HCT116 (cell line): ENCODE data around the gene DACT3. TPM values are rescaled to one million over a fixed set of nuclear protein-coding genes. Genes with fewer than 3 reads are reported as not detected.
A peak's percentile ranks its signal among the peaks of the same experiment; 100 is the strongest.

Experiments used
- ATAC-seq: fragments of 200-7000 bp; cut with Tn5 transposase; 2 replicates; pipeline ENCODE4 v1.9.1; 2020; ENCODE audit warnings: mild to moderate bottlenecking, moderate library complexity
- BruUV-seq: library from RNA; stranded (reverse); fragments of 400-500 nt; replicated peaks from 2 replicates; lab custom pipeline; 2021; lab: Mats Ljungman, UMichigan
- CTCF ChIA-PET: fragments of 300-600 bp; sonication (Branson Sonifier 250); formaldehyde crosslinking; loops from one replicate; lab custom pipeline; 2021; ENCODE audit warnings: antibody characterized with exemption; lab: Charles Lee
- POLR2A ChIA-PET: fragments of 300-600, 350-600 bp; sonication (Branson Sonifier 250); formaldehyde crosslinking; loops from one replicate; lab custom pipeline; 2021; ENCODE audit warnings: antibody characterized with exemption; lab: Charles Lee
- RAD21 ChIA-PET, 2 experiments: fragments of 300-600 bp; sonication (Branson Sonifier 250); formaldehyde crosslinking; loops; one replicate each; lab custom pipeline; 2023; ENCODE audit warnings: low total read pairs in 2 of 2; ENCODE audit not compliant: uncharacterized antibody in 2 of 2, unreplicated experiment in 2 of 2, low non-redundant PET in 1 of 2; lab: Charles Lee
- DNase-seq: peaks from one replicate; pipeline ENCODE4 v3.0.0-alpha.2; 2010; ENCODE audit warnings: low read depth, low spot score
- H2AFZ ChIP-seq: fragments of 200-600 bp; shearing (Covaris generic), sonication (generic); 2 replicates; pipeline ENCODE4 v1.6.1; 2017; ENCODE audit warnings: low read depth, mixed run types, mixed read lengths, antibody characterized with exemption, low read length; ENCODE audit not compliant: poor library complexity, severe bottlenecking
- H3K27ac ChIP-seq: 2 replicates; pipeline ENCODE4 v1.5.1; 2012; ENCODE audit warnings: low read depth, low read length
- H3K27me3 ChIP-seq: fragments of 200-600 bp; sonication (generic); 2 replicates; pipeline ENCODE4 v1.6.1; 2016; ENCODE audit warnings: mixed run types, low read length, mixed read lengths; ENCODE audit not compliant: insufficient read depth
- H3K36me3 ChIP-seq, 2 experiments: fragments of 200-500 bp in 1 of 2; fragments of 200-600 bp in 1 of 2; sonication (Bioruptor generic) in 1 of 2; sonication (generic) in 1 of 2; 2 replicates each; pipeline versions ENCODE4 v1.5.1 to v1.6.1; 2014 to 2016; ENCODE audit warnings: low read length in 2 of 2, inconsistent platforms in 1 of 2, mixed read lengths in 1 of 2, mixed run types in 1 of 2; ENCODE audit not compliant: insufficient read depth in 2 of 2, control insufficient read depth in 1 of 2
- H3K4me1 ChIP-seq, 2 experiments: fragments of 200-600 bp in 1 of 2; sonication (generic) in 1 of 2; 2 replicates each; pipeline versions ENCODE4 v1.5.1 to v1.6.1; 2012 to 2017; ENCODE audit warnings: low read length in 2 of 2, inconsistent platforms in 1 of 2, mild to moderate bottlenecking in 1 of 2, mixed read lengths in 1 of 2, mixed run types in 1 of 2, moderate library complexity in 1 of 2; ENCODE audit not compliant: insufficient read depth in 2 of 2, control insufficient read depth in 1 of 2
- H3K4me2 ChIP-seq: fragments of 200-600 bp; sonication (generic); 2 replicates; pipeline ENCODE4 v1.6.1; 2017; ENCODE audit warnings: mixed run types, low read length, mixed read lengths
- H3K4me3 ChIP-seq, 2 experiments: fragments of 200-600 bp in 1 of 2; sonication (generic) in 1 of 2; replicated peaks in 1 of 2; 2 replicates each; pipeline ENCODE4 v1.5.1; 2011 to 2016; ENCODE audit warnings: low read length in 2 of 2, control low read depth in 1 of 2, low read depth in 1 of 2, mild to moderate bottlenecking in 1 of 2, mixed read lengths in 1 of 2, mixed run types in 1 of 2
- H3K79me2 ChIP-seq: fragments of 200-600 bp; sonication (generic); 2 replicates; pipeline ENCODE4 v1.6.1; 2017; ENCODE audit warnings: mild to moderate bottlenecking, mixed run types, low read length, moderate library complexity, mixed read lengths; ENCODE audit not compliant: insufficient read depth
- H3K9ac ChIP-seq: fragments of 200-600 bp; sonication (generic); 2 replicates; pipeline ENCODE4 v1.6.1; 2016; ENCODE audit warnings: low read length, mixed read lengths
- H3K9me2 ChIP-seq: fragments of 200-600 bp; sonication (generic), shearing (Covaris generic); 2 replicates; pipeline ENCODE4 v1.6.1; 2017; ENCODE audit warnings: mixed run types, mild to moderate bottlenecking, moderate library complexity; ENCODE audit not compliant: insufficient read depth
- H3K9me3 ChIP-seq, 2 experiments: fragments of 200-500 bp in 1 of 2; fragments of 200-600 bp in 1 of 2; sonication (Bioruptor generic) in 1 of 2; sonication (generic) in 1 of 2; 2 replicates each; pipeline ENCODE4 v1.6.1; 2014 to 2017; ENCODE audit warnings: low read length in 2 of 2, mixed read lengths in 2 of 2, inconsistent platforms in 1 of 2, low read depth in 1 of 2, mild to moderate bottlenecking in 1 of 2, mixed run types in 1 of 2, moderate library complexity in 1 of 2; ENCODE audit not compliant: control insufficient read depth in 1 of 2, insufficient read depth in 1 of 2
- H4K20me1 ChIP-seq: fragments of 200-600 bp; sonication (generic), shearing (Covaris generic); 2 replicates; pipeline ENCODE4 v1.6.1; 2017; ENCODE audit warnings: mixed run types, mild to moderate bottlenecking, moderate library complexity; ENCODE audit not compliant: insufficient read depth
- CBX3 ChIP-seq: IDR thresholded peaks from 2 replicates; pipeline ENCODE4 v1.6.1; 2012; ENCODE audit warnings: low read depth
- CEBPB ChIP-seq: IDR thresholded peaks from 2 replicates; pipeline ENCODE4 v1.6.1; 2012; ENCODE audit warnings: low read depth
- EGR1 ChIP-seq: IDR thresholded peaks from 2 replicates; pipeline ENCODE4 v1.6.1; 2012; ENCODE audit warnings: low read depth
- ELF1 ChIP-seq: IDR thresholded peaks from 2 replicates; pipeline ENCODE4 v1.6.1; 2012; ENCODE audit warnings: low read depth, borderline replicate concordance
- EZH2 ChIP-seq: fragments of 200-600 bp; sonication (generic); IDR thresholded peaks from 2 replicates; pipeline ENCODE4 v1.6.1; 2017; ENCODE audit warnings: antibody characterized with exemption, mixed run types
- JUND ChIP-seq: IDR thresholded peaks from 2 replicates; pipeline ENCODE4 v1.6.1; 2012
- RAD21 ChIP-seq: IDR thresholded peaks from 2 replicates; pipeline ENCODE4 v1.6.1; 2012; ENCODE audit warnings: low read depth, mild to moderate bottlenecking
- SIN3A ChIP-seq: IDR thresholded peaks from 2 replicates; pipeline ENCODE4 v1.6.1; 2012; ENCODE audit warnings: low read depth
- SP1 ChIP-seq: IDR thresholded peaks from 2 replicates; pipeline ENCODE4 v1.6.1; 2012; ENCODE audit warnings: low read depth
- SRF ChIP-seq: IDR thresholded peaks from 2 replicates; pipeline ENCODE4 v1.6.1; 2012; ENCODE audit warnings: low read depth
- TCF7L2 ChIP-seq: IDR thresholded peaks from 2 replicates; pipeline ENCODE4 v1.7.0; 2011; ENCODE audit warnings: borderline replicate concordance, inconsistent platforms; ENCODE audit not compliant: insufficient read depth, insufficient read length; ENCODE audit errors: extremely low read depth
- ZFX ChIP-seq: fragments of 450-650 bp; IDR thresholded peaks from 2 replicates; pipeline ENCODE4 v1.6.1; 2017
- ZNF274 ChIP-seq: fragments of 200-500 bp; sonication (Bioruptor generic); IDR thresholded peaks from 2 replicates; pipeline ENCODE4 v1.6.1; 2014; ENCODE audit warnings: mild to moderate bottlenecking, low read depth, low read length, inconsistent platforms
- intact Hi-C: fragments of 100-400 bp; cut with micrococcal nuclease; formaldehyde crosslinking; loops from 2 replicates; pipeline ENCODE4 v1.10.0; 2022
- total RNA-seq: library from RNA; stranded (reverse); gene quantifications from one replicate; pipeline ENCODE4 v1.2.1, GENCODE V29; 2021; ENCODE audit not compliant: unreplicated experiment
- TF ChIP-seq, protein P1 (sequence below): IDR thresholded peaks from 2 replicates; pipeline ENCODE4 v1.6.1; 2012; ENCODE audit warnings: low read depth
- TF ChIP-seq, protein P2 (sequence below): IDR thresholded peaks from 2 replicates; pipeline ENCODE4 v1.6.1; 2012
- TF ChIP-seq, protein P3 (sequence below): IDR thresholded peaks from 2 replicates; pipeline ENCODE4 v1.6.1; 2012

Gene DACT3
- total RNA-seq, 1 experiment from 2014 or later: 2.0 TPM

DNA sequence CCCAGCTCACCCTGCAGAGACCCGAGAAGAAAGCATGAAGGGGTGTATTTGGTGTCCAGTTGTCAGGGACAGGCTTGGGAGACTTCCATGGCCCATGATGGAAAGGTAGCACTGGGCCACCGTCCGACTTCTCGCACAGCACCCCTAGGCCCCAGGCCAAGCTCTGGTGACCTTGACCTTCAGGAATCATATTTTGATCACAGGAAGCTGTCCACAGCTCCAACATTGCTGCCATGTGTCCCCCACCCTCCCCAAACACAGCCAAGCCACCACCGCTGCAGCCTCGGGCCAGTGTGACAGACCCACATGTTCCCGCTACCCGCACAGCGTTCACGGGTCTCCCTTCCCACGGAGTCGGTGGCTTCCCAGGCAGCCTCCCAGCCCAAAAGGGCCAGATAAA is 35.3 kb downstream of the DACT3 start:
- CTCF ChIA-PET: no interaction called here
- TF ChIP-seq, protein P1, sequence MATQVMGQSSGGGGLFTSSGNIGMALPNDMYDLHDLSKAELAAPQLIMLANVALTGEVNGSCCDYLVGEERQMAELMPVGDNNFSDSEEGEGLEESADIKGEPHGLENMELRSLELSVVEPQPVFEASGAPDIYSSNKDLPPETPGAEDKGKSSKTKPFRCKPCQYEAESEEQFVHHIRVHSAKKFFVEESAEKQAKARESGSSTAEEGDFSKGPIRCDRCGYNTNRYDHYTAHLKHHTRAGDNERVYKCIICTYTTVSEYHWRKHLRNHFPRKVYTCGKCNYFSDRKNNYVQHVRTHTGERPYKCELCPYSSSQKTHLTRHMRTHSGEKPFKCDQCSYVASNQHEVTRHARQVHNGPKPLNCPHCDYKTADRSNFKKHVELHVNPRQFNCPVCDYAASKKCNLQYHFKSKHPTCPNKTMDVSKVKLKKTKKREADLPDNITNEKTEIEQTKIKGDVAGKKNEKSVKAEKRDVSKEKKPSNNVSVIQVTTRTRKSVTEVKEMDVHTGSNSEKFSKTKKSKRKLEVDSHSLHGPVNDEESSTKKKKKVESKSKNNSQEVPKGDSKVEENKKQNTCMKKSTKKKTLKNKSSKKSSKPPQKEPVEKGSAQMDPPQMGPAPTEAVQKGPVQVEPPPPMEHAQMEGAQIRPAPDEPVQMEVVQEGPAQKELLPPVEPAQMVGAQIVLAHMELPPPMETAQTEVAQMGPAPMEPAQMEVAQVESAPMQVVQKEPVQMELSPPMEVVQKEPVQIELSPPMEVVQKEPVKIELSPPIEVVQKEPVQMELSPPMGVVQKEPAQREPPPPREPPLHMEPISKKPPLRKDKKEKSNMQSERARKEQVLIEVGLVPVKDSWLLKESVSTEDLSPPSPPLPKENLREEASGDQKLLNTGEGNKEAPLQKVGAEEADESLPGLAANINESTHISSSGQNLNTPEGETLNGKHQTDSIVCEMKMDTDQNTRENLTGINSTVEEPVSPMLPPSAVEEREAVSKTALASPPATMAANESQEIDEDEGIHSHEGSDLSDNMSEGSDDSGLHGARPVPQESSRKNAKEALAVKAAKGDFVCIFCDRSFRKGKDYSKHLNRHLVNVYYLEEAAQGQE: no peak
- TF ChIP-seq EGR1 (no peak), SRF (no peak), CBX3 (no peak), CEBPB (no peak), SIN3A (no peak), ZNF274 (no peak), RAD21 (no peak), ELF1 (no peak), JUND (no peak), EZH2 (no peak), SP1 (no peak), TCF7L2 (no peak), ZFX (no peak)
- TF ChIP-seq, protein P2, sequence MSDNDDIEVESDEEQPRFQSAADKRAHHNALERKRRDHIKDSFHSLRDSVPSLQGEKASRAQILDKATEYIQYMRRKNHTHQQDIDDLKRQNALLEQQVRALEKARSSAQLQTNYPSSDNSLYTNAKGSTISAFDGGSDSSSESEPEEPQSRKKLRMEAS: no peak
- TF ChIP-seq, protein P3, sequence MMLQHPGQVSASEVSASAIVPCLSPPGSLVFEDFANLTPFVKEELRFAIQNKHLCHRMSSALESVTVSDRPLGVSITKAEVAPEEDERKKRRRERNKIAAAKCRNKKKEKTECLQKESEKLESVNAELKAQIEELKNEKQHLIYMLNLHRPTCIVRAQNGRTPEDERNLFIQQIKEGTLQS: no peak
- no peak overlapping the region for H3K9ac ChIP-seq
- no peak overlapping the region for H2AFZ ChIP-seq
- no peaks in the 10 kb centered on the region for H3K9me3 ChIP-seq
- no peak for DNase-seq
- no peaks in the 10 kb centered on the region for H3K79me2 ChIP-seq
- no peak overlapping the region for H3K4me3 ChIP-seq
- H3K9me2 ChIP-seq: no peaks in the 10 kb centered on the region
- BruUV-seq: no TSS peak
- RAD21 ChIA-PET: no interaction called here
- POLR2A ChIA-PET: no interaction called here
- H3K27ac ChIP-seq: no peak overlapping the region
- intact Hi-C loops: no loop called here
- ATAC-seq: 0 out of 2 replicates have a peak, but pooled peaks have one; percentile 10
- no peak overlapping the region for H3K4me2 ChIP-seq
- peaks cover 0 to 13% of the 10 kb centered on the region in 2 experiments; a peak in 3 of 4 replicates for H3K4me1 ChIP-seq
- H3K27me3 ChIP-seq: no peaks in the 10 kb centered on the region
- no peaks in the 10 kb centered on the region for H3K36me3 ChIP-seq
- no peaks in the 10 kb centered on the region for H4K20me1 ChIP-seq
